Measurements from ENCODE around the gene PDZD8.

DNA sequence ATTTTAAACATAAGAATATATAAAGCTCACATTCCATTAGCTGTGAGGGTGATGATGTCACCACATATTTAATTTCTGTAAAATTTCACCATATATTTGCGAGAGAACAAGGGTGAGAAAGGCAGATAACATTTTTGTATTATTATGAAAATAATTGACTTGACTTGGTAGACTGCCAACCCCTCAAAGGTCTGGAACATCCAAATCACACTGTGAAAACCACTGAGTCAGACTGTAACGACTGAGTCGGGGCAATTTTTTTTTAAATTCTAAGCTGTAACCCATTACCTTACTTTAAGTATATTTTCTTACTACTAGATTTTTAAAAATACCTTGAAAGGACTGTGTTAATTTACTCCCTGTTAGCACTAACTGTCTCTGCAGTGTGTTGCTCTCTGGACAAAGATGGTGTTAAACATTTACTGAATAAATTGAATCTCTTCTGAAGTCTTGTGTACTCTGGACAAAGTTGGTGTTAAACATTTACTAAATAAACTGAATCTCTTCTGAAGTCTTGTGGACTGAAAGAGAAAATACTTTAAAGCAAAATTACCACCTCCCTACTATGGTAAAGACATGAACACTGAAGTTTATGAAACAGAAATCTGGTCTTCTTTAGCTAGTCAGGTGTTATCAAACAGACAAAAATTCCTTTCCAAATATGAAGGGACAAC is 14.1 kb downstream of the PDZD8 start:
- TF ChIP-seq, protein P1, sequence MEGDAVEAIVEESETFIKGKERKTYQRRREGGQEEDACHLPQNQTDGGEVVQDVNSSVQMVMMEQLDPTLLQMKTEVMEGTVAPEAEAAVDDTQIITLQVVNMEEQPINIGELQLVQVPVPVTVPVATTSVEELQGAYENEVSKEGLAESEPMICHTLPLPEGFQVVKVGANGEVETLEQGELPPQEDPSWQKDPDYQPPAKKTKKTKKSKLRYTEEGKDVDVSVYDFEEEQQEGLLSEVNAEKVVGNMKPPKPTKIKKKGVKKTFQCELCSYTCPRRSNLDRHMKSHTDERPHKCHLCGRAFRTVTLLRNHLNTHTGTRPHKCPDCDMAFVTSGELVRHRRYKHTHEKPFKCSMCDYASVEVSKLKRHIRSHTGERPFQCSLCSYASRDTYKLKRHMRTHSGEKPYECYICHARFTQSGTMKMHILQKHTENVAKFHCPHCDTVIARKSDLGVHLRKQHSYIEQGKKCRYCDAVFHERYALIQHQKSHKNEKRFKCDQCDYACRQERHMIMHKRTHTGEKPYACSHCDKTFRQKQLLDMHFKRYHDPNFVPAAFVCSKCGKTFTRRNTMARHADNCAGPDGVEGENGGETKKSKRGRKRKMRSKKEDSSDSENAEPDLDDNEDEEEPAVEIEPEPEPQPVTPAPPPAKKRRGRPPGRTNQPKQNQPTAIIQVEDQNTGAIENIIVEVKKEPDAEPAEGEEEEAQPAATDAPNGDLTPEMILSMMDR (IDR thresholded peaks at IDR 0.05) = no peak
- TF ChIP-seq POLR2A (IDR thresholded peaks at IDR 0.05) = no peak

Data from right lobe of liver (tissue), 4 donors.